ENCODE measurements around the gene MLLT1.

- TF ChIP-seq POLR2AphosphoS5 (IDR thresholded peaks at IDR 0.05; ENCODE audit: borderline replicate concordance, low read depth, low read length) (no peak), EZH2 (IDR thresholded peaks at IDR 0.05) (no peak), FOXP2 (optimal IDR thresholded peaks at IDR 0.05; ENCODE audit: control extremely low read depth, extremely low read length, insufficient read depth) (no peak)
These were observed 41.5 kb downstream of the MLLT1 start for GRCh38 chr19:6238256-6238642.

Data from SK-N-MC (cell line).